H9 (cell line): ENCODE data around the gene MLLT3. TPM values are rescaled to one million over a fixed set of nuclear protein-coding genes. Genes with fewer than 3 reads are reported as not detected.

Experiments used
- DNase-seq: peaks from one replicate; pipeline ENCODE4 v3.0.0-alpha.2; 2017
- H2AFZ ChIP-seq: one replicate; pipeline ENCODE4 v1.6.1; 2013; ENCODE audit warnings: mild to moderate bottlenecking, low read length, control low read depth, moderate library complexity
- H2AK5ac ChIP-seq: 2 replicates; pipeline ENCODE4 v1.6.1; 2013; ENCODE audit warnings: low read length, control low read depth, mixed read lengths; ENCODE audit not compliant: insufficient read length
- H2BK120ac ChIP-seq: one replicate; pipeline ENCODE4 v1.6.1; 2013; ENCODE audit warnings: low read depth, mild to moderate bottlenecking, low read length, control low read depth, inconsistent platforms; ENCODE audit not compliant: poor library complexity, severe bottlenecking
- H2BK12ac ChIP-seq: 2 replicates; pipeline ENCODE4 v1.6.1; 2013; ENCODE audit warnings: low read length, control low read depth, mixed read lengths, low read depth; ENCODE audit not compliant: insufficient read length
- H2BK15ac ChIP-seq: 2 replicates; pipeline ENCODE4 v1.6.1; 2013; ENCODE audit warnings: low read depth, low read length, control low read depth
- H2BK20ac ChIP-seq: one replicate; pipeline ENCODE4 v1.6.1; 2013; ENCODE audit warnings: low read depth, mild to moderate bottlenecking, low read length, control low read depth, inconsistent platforms; ENCODE audit not compliant: poor library complexity, severe bottlenecking
- H2BK5ac ChIP-seq: 2 replicates; pipeline ENCODE4 v1.6.1; 2013; ENCODE audit warnings: low read length, control low read depth, mixed read lengths; ENCODE audit not compliant: insufficient read length
- H3K14ac ChIP-seq: 2 replicates; pipeline ENCODE4 v1.6.1; 2013; ENCODE audit warnings: low read length, control low read depth; ENCODE audit not compliant: insufficient read depth
- H3K18ac ChIP-seq: 2 replicates; pipeline ENCODE4 v1.6.1; 2013; ENCODE audit warnings: low read depth, mild to moderate bottlenecking, mixed read lengths, low read length, control low read depth; ENCODE audit not compliant: insufficient read length
- H3K23ac ChIP-seq: 2 replicates; pipeline ENCODE4 v1.6.1; 2013; ENCODE audit warnings: low read length, control low read depth, mixed read lengths, low read depth; ENCODE audit not compliant: insufficient read length
- H3K23me2 ChIP-seq: 2 replicates; pipeline ENCODE4 v1.6.1; 2013; ENCODE audit warnings: low read depth, mild to moderate bottlenecking, mixed read lengths, low read length, control low read depth; ENCODE audit not compliant: insufficient read length, poor library complexity, severe bottlenecking
- H3K27ac ChIP-seq: 2 replicates; pipeline ENCODE4 v1.5.1; 2013; ENCODE audit warnings: low read length, control low read depth, mixed read lengths, low read depth; ENCODE audit not compliant: insufficient read length
- H3K27me3 ChIP-seq: 2 replicates; pipeline ENCODE4 v1.6.1; 2013; ENCODE audit warnings: low read length, control low read depth, inconsistent platforms; ENCODE audit not compliant: insufficient read depth
- H3K4ac ChIP-seq: 2 replicates; pipeline ENCODE4 v1.6.1; 2013; ENCODE audit warnings: low read depth, mild to moderate bottlenecking, control low read depth, inconsistent platforms, low read length, moderate library complexity
- H3K4me1 ChIP-seq: 2 replicates; pipeline ENCODE4 v1.6.1; 2013; ENCODE audit warnings: low read length, control low read depth, inconsistent platforms; ENCODE audit not compliant: insufficient read depth
- H3K4me2 ChIP-seq: 2 replicates; pipeline ENCODE4 v1.6.1; 2013; ENCODE audit warnings: low read length, control low read depth, mixed read lengths; ENCODE audit not compliant: insufficient read length, insufficient read depth
- H3K56ac ChIP-seq: 2 replicates; pipeline ENCODE4 v1.6.1; 2013; ENCODE audit warnings: low read depth, mild to moderate bottlenecking, mixed read lengths, low read length, control low read depth; ENCODE audit not compliant: insufficient read length
- H3K79me1 ChIP-seq: 2 replicates; pipeline ENCODE4 v1.6.1; 2013; ENCODE audit warnings: low read depth, mild to moderate bottlenecking, moderate library complexity, low read length, control low read depth, inconsistent platforms; ENCODE audit not compliant: insufficient read depth, poor library complexity, severe bottlenecking
- H3K79me2 ChIP-seq: 2 replicates; pipeline ENCODE4 v1.6.1; 2013; ENCODE audit warnings: low read length, control low read depth, inconsistent platforms; ENCODE audit not compliant: insufficient read depth
- H3K9ac ChIP-seq: 2 replicates; pipeline ENCODE4 v1.6.1; 2013; ENCODE audit warnings: low read length, control low read depth, mixed read lengths; ENCODE audit not compliant: insufficient read length; ENCODE audit errors: extremely low read depth
- H3K9me3 ChIP-seq: one replicate; pipeline ENCODE4 v1.6.1; 2013; ENCODE audit warnings: low read depth, low read length, inconsistent platforms; ENCODE audit not compliant: control insufficient read depth
- H3T11ph ChIP-seq: one replicate; pipeline ENCODE4 v1.6.1; 2013; ENCODE audit warnings: mild to moderate bottlenecking, low read length, control low read depth, inconsistent platforms
- H4K20me1 ChIP-seq: one replicate; pipeline ENCODE4 v1.6.1; 2013; ENCODE audit not compliant: control insufficient read depth, insufficient read length, insufficient read depth
- H4K5ac ChIP-seq: 2 replicates; pipeline ENCODE4 v1.6.1; 2013; ENCODE audit warnings: low read depth, mild to moderate bottlenecking, mixed read lengths, low read length, control low read depth; ENCODE audit not compliant: insufficient read length
- H4K8ac ChIP-seq: replicated peaks from 2 replicates; pipeline ENCODE4 v1.6.1; 2013; ENCODE audit warnings: low read length, control low read depth, mixed read lengths, low read depth; ENCODE audit not compliant: insufficient read length
- H4K91ac ChIP-seq: 2 replicates; pipeline ENCODE4 v1.6.1; 2013; ENCODE audit warnings: low read depth, mild to moderate bottlenecking, moderate library complexity, mixed read lengths, low read length, control low read depth; ENCODE audit not compliant: insufficient read length
- H3K27ac Mint-ChIP-seq, 3 experiments: 2 replicates in 2 of 3; 3 replicates in 1 of 3; pipeline ENCODE4 v1.8.0; 2020 to 2021; ENCODE audit warnings: mixed read lengths in 3 of 3, mild to moderate bottlenecking in 1 of 3, moderate library complexity in 1 of 3
- H3K27me3 Mint-ChIP-seq: 2 replicates; pipeline ENCODE4 v1.8.0; 2021; ENCODE audit warnings: low read depth, mild to moderate bottlenecking, moderate library complexity, mixed read lengths
- H3K36me3 Mint-ChIP-seq, 3 experiments: 2 replicates in 2 of 3; 3 replicates in 1 of 3; pipeline ENCODE4 v1.8.0; 2020 to 2021; ENCODE audit warnings: low read depth in 3 of 3, mixed read lengths in 3 of 3; ENCODE audit not compliant: insufficient read depth in 1 of 3
- H3K4me1 Mint-ChIP-seq, 2 experiments: 2 replicates each; pipeline ENCODE4 v1.8.0; 2020; ENCODE audit warnings: mixed read lengths in 2 of 2
- H3K4me3 Mint-ChIP-seq, 2 experiments: 2 replicates in 1 of 2; 3 replicates in 1 of 2; pipeline ENCODE4 v1.8.0; 2020 to 2021; ENCODE audit warnings: mild to moderate bottlenecking in 2 of 2, mixed read lengths in 2 of 2, moderate library complexity in 1 of 2
- H3K9me3 Mint-ChIP-seq, 2 experiments: 2 replicates in 1 of 2; 3 replicates in 1 of 2; pipeline ENCODE4 v1.8.0; 2020; ENCODE audit warnings: mild to moderate bottlenecking in 2 of 2, mixed read lengths in 2 of 2, moderate library complexity in 1 of 2
- total RNA-seq: library from RNA; stranded (reverse); gene quantifications from 2 replicates; pipeline ENCODE4 v1.2.1, GENCODE V29; 2021
- TF ChIP-seq, protein P1 (sequence below): fragments of 200-600 bp; sonication (generic); conservative IDR thresholded peaks from 3 replicates; pipeline ENCODE4 v1.8.0; 2021; ENCODE audit warnings: antibody characterized with exemption, mild to moderate bottlenecking

MLLT3 gene
- total RNA-seq, 1 experiment from 2014 or later: 3.9 TPM

DNA sequence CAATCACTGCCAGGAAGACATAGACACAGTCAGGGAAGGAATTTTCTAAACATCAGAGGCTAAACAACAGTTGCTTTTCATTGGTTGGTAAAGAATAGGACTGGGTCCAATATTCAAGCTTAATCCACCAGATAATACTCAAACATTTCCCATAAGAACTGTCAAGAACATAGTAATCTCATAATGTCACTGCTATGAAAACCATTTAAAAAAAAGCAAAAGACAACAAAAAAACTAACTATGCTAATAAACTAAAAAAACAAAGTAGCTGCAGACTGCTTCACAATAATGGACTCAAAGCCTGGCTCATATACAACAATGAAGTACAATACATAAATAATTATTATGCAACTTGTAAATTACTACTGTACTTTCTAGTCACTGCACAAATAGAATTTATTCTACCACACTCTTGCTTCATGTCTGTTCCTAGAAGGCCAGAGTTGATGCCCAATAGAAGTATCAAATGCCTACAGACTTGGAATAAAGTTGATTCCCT is 148.7 kb downstream of the MLLT3 start:
- Histone ChIP-seq H2AK5ac (no peak overlapping the region), H2BK15ac (no peak overlapping the region), H3K23ac (no peak overlapping the region), H3K18ac (no peak overlapping the region), H3K56ac (no peak overlapping the region), H4K91ac (no peak overlapping the region), H3K4ac (no peak overlapping the region), H3T11ph (no peak overlapping the region), H2BK12ac (no peak overlapping the region), H3K14ac (no peak overlapping the region), H2BK5ac (no peak overlapping the region), H4K8ac (no peak overlapping the region), H3K4me2 (no peak overlapping the region), H2BK20ac (no peak overlapping the region), H2AFZ (no peak overlapping the region), H3K9ac (no peak overlapping the region), H3K23me2 (no peaks in the 10 kb centered on the region), H4K5ac (no peak overlapping the region), H3K4me1 (no peaks in the 10 kb centered on the region; the same call in 1 of the 2 replicates), H3K79me1 (no peaks in the 10 kb centered on the region), H3K27ac (no peak overlapping the region), H4K20me1 (no peaks in the 10 kb centered on the region), H3K27me3 (no peaks in the 10 kb centered on the region), H3K9me3 (no peaks in the 10 kb centered on the region), H2BK120ac (no peak overlapping the region), H3K79me2 (no peaks in the 10 kb centered on the region)
- peaks cover 0 to 1% (median 0%) of the 10 kb centered on the region in 3 experiments; a peak in 2 of 7 replicates for H3K36me3 Mint-ChIP-seq
- no peak overlapping the region for H3K27ac Mint-ChIP-seq
- H3K4me3 Mint-ChIP-seq: no peak overlapping the region
- TF ChIP-seq, protein P1, sequence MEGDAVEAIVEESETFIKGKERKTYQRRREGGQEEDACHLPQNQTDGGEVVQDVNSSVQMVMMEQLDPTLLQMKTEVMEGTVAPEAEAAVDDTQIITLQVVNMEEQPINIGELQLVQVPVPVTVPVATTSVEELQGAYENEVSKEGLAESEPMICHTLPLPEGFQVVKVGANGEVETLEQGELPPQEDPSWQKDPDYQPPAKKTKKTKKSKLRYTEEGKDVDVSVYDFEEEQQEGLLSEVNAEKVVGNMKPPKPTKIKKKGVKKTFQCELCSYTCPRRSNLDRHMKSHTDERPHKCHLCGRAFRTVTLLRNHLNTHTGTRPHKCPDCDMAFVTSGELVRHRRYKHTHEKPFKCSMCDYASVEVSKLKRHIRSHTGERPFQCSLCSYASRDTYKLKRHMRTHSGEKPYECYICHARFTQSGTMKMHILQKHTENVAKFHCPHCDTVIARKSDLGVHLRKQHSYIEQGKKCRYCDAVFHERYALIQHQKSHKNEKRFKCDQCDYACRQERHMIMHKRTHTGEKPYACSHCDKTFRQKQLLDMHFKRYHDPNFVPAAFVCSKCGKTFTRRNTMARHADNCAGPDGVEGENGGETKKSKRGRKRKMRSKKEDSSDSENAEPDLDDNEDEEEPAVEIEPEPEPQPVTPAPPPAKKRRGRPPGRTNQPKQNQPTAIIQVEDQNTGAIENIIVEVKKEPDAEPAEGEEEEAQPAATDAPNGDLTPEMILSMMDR: no peak
- no peaks in the 10 kb centered on the region for H3K9me3 Mint-ChIP-seq
- no peaks in the 10 kb centered on the region for H3K27me3 Mint-ChIP-seq
- peaks cover 18% of the 10 kb centered on the region in 2 experiments for H3K4me1 Mint-ChIP-seq
- DNase-seq: no peak
